H1 (cell line): ENCODE measurements around the gene PPP2R1A. TPM values are rescaled to one million over a fixed set of nuclear protein-coding genes. Genes with fewer than 3 reads are reported as not detected.

Experiments
- CTCF ChIA-PET: fragments of 300-600 bp; sonication (Branson Sonifier 250); formaldehyde crosslinking; loops from one replicate; lab custom pipeline; 2021; ENCODE audit not compliant: partially characterized antibody; lab: Charles Lee
- POLR2A ChIA-PET: fragments of 300-600 bp; sonication (Branson Sonifier 250); formaldehyde crosslinking; loops from one replicate; lab custom pipeline; 2021; ENCODE audit warnings: inconsistent platforms; ENCODE audit not compliant: partially characterized antibody; lab: Charles Lee
- DNase-seq, 2 experiments: peaks; one replicate each; pipeline versions ENCODE4 v3.0.0 to v3.0.0-alpha.2; 2010 to 2022; ENCODE audit warnings: low spot score in 2 of 2, low read depth in 1 of 2, mixed read lengths in 1 of 2
- FAIRE-seq: peaks from 2 replicates; lab custom pipeline; 2011; peaks lifted over from hg19 to GRCh38; lab: Jason Lieb, UNC
- H2AFZ ChIP-seq: 2 replicates; pipeline ENCODE4 v1.8.1; 2012; ENCODE audit warnings: low read length, inconsistent platforms
- H2AK5ac ChIP-seq: 2 replicates; pipeline ENCODE4 v1.6.1; 2013; ENCODE audit warnings: low read depth, low read length
- H2BK120ac ChIP-seq: replicated peaks from 2 replicates; pipeline ENCODE3; 2013; ENCODE audit warnings: low read depth, low read length, inconsistent platforms
- H2BK12ac ChIP-seq: 2 replicates; pipeline ENCODE4 v1.6.1; 2013; ENCODE audit warnings: low read depth, low read length
- H2BK15ac ChIP-seq: 2 replicates; pipeline ENCODE4 v1.6.1; 2013; ENCODE audit warnings: low read length
- H2BK20ac ChIP-seq: 2 replicates; pipeline ENCODE4 v1.6.1; 2013; ENCODE audit warnings: low read length
- H2BK5ac ChIP-seq: 2 replicates; pipeline ENCODE4 v1.6.1; 2013; ENCODE audit warnings: low read depth, low read length
- H3K14ac ChIP-seq: 2 replicates; pipeline ENCODE4 v1.6.1; 2013; ENCODE audit warnings: inconsistent platforms; ENCODE audit not compliant: insufficient read length
- H3K18ac ChIP-seq: 2 replicates; pipeline ENCODE4 v1.6.1; 2013; ENCODE audit warnings: low read length; ENCODE audit errors: extremely low read depth
- H3K23ac ChIP-seq: 2 replicates; pipeline ENCODE4 v1.6.1; 2013; ENCODE audit warnings: inconsistent platforms; ENCODE audit not compliant: insufficient read length
- H3K23me2 ChIP-seq: 2 replicates; pipeline ENCODE4 v1.6.1; 2013; ENCODE audit warnings: low read depth, low read length
- H3K27ac ChIP-seq: 2 replicates; pipeline ENCODE4 v1.6.1; 2011; ENCODE audit warnings: low read depth, low read length, inconsistent platforms
- H3K27me3 ChIP-seq, 4 experiments: replicated peaks in 1 of 4; 1 replicate in 1 of 4; 2 replicates in 3 of 4; pipeline versions ENCODE4 v1.6.1 to v1.8.1; 2011 to 2013; ENCODE audit warnings: low read length in 3 of 4, mild to moderate bottlenecking in 3 of 4, inconsistent platforms in 2 of 4, mixed read lengths in 2 of 4, moderate library complexity in 1 of 4; ENCODE audit not compliant: control insufficient read depth in 3 of 4, insufficient read depth in 3 of 4; ENCODE audit errors: extremely low read depth in 1 of 4
- H3K36me3 ChIP-seq, 4 experiments: 2 replicates each; pipeline versions ENCODE4 v1.6.1 to v1.8.1; 2011 to 2013; ENCODE audit warnings: mild to moderate bottlenecking in 4 of 4, low read length in 3 of 4, moderate library complexity in 2 of 4, control low read depth in 1 of 4, inconsistent platforms in 1 of 4; ENCODE audit not compliant: insufficient read depth in 4 of 4, control insufficient read depth in 2 of 4
- H3K4ac ChIP-seq: replicated peaks from 2 replicates; pipeline ENCODE3; 2013; ENCODE audit warnings: low read length, low read depth, mixed read lengths, inconsistent platforms; ENCODE audit not compliant: insufficient read length
- H3K4me1 ChIP-seq, 4 experiments: replicated peaks in 1 of 4; 1 replicate in 1 of 4; 2 replicates in 3 of 4; pipeline versions ENCODE4 v1.6.1 to v1.8.1; 2011 to 2013; ENCODE audit warnings: low read length in 3 of 4, inconsistent platforms in 2 of 4, mixed read lengths in 1 of 4; ENCODE audit not compliant: insufficient read depth in 4 of 4, control insufficient read depth in 3 of 4
- H3K4me2 ChIP-seq, 2 experiments: 2 replicates each; pipeline versions ENCODE4 v1.6.1 to v1.8.1; 2011 to 2013; ENCODE audit warnings: low read depth in 2 of 2, low read length in 2 of 2, control low read depth in 1 of 2, inconsistent platforms in 1 of 2, mild to moderate bottlenecking in 1 of 2; ENCODE audit not compliant: insufficient read depth in 1 of 2
- H3K4me3 ChIP-seq, 4 experiments: fragments of 200-600, 300-600 bp in 1 of 4; sonication (generic), shearing (Covaris generic), sonication (Bioruptor Twin) in 1 of 4; 2 replicates each; pipeline versions ENCODE4 v1.5.1 to v1.8.1; 2011 to 2016; ENCODE audit warnings: low read length in 4 of 4, low read depth in 3 of 4, control low read depth in 2 of 4, inconsistent platforms in 2 of 4, mild to moderate bottlenecking in 2 of 4, mixed read lengths in 1 of 4, moderate library complexity in 1 of 4; ENCODE audit not compliant: insufficient read depth in 2 of 4; ENCODE audit errors: extremely low read depth in 1 of 4
- H3K56ac ChIP-seq: replicated peaks from 2 replicates; pipeline ENCODE3; 2013; ENCODE audit warnings: low read depth, mild to moderate bottlenecking, mixed read lengths, low read length, inconsistent platforms; ENCODE audit not compliant: insufficient read length
- H3K79me1 ChIP-seq: 2 replicates; pipeline ENCODE4 v1.6.1; 2013; ENCODE audit warnings: low read depth, low read length, control low read depth
- H3K79me2 ChIP-seq, 2 experiments: 2 replicates each; pipeline versions ENCODE4 v1.6.1 to v1.8.1; 2012 to 2013; ENCODE audit warnings: low read length in 2 of 2, mild to moderate bottlenecking in 2 of 2, inconsistent platforms in 1 of 2; ENCODE audit not compliant: insufficient read depth in 2 of 2, control insufficient read depth in 1 of 2
- H3K9ac ChIP-seq, 4 experiments: replicated peaks in 1 of 4; 1 replicate in 1 of 4; 2 replicates in 3 of 4; pipeline versions ENCODE4 v1.6.1 to v1.8.1; 2011 to 2013; ENCODE audit warnings: low read depth in 3 of 4, low read length in 3 of 4, control low read depth in 2 of 4, mild to moderate bottlenecking in 2 of 4, moderate library complexity in 2 of 4, inconsistent platforms in 1 of 4; ENCODE audit errors: extremely low read depth in 1 of 4
- H3K9me3 ChIP-seq, 2 experiments: 2 replicates each; pipeline versions ENCODE4 v1.6.1 to v1.8.1; 2012 to 2013; ENCODE audit warnings: mild to moderate bottlenecking in 2 of 2, moderate library complexity in 2 of 2, control low read depth in 1 of 2, inconsistent platforms in 1 of 2, low read depth in 1 of 2, low read length in 1 of 2, mixed read lengths in 1 of 2; ENCODE audit not compliant: insufficient read depth in 2 of 2
- H4K20me1 ChIP-seq, 2 experiments: replicated peaks in 1 of 2; 2 replicates each; pipeline versions ENCODE3 to v1.8.1; 2011 to 2013; ENCODE audit warnings: inconsistent platforms in 2 of 2, low read length in 2 of 2, mild to moderate bottlenecking in 1 of 2; ENCODE audit not compliant: insufficient read depth in 2 of 2, control insufficient read depth in 1 of 2
- H4K5ac ChIP-seq: 2 replicates; pipeline ENCODE4 v1.6.1; 2013; ENCODE audit warnings: low read length, low read depth, mixed read lengths, inconsistent platforms; ENCODE audit not compliant: insufficient read length
- H4K8ac ChIP-seq: 2 replicates; pipeline ENCODE4 v1.8.0; 2013; ENCODE audit warnings: mild to moderate bottlenecking, moderate library complexity, low read length, inconsistent platforms; ENCODE audit not compliant: insufficient read depth; ENCODE audit errors: extremely low read depth
- H4K91ac ChIP-seq: replicated peaks from 2 replicates; pipeline ENCODE3; 2013; ENCODE audit warnings: low read length, mixed read lengths, inconsistent platforms; ENCODE audit not compliant: insufficient read length
- CTCF ChIP-seq, 3 experiments: IDR thresholded peaks; 1 replicate in 2 of 3; 2 replicates in 1 of 3; pipeline versions ENCODE4 v1.5.1 to v1.6.1; 2011; ENCODE audit warnings: low read length in 3 of 3, mild to moderate bottlenecking in 3 of 3, inconsistent platforms in 2 of 3, low read depth in 1 of 3, moderate library complexity in 1 of 3; ENCODE audit not compliant: insufficient read depth in 1 of 3; ENCODE audit errors: control extremely low read depth in 1 of 3
- FOSL1 ChIP-seq: IDR thresholded peaks from 2 replicates; pipeline ENCODE4 v1.6.1; 2011; ENCODE audit warnings: mild to moderate bottlenecking, low read depth, low read length, moderate library complexity; ENCODE audit not compliant: insufficient read depth
- RAD21 ChIP-seq, 2 experiments: IDR thresholded peaks in 1 of 2; conservative IDR thresholded peaks in 1 of 2; 2 replicates each; pipeline ENCODE4 v1.6.1; 2011; ENCODE audit warnings: low read depth in 2 of 2, low read length in 2 of 2, improper control_type of control experiment in 1 of 2, inconsistent platforms in 1 of 2, mild to moderate bottlenecking in 1 of 2, moderate library complexity in 1 of 2
- WGBS, 2 experiments: shearing (Covaris generic) in 1 of 2; methylation state at CpG; one replicate each; pipeline versions ENCODE4 v1.1.6 to v1.1.7; 2013 to 2015; ENCODE audit warnings: low lambda C conversion rate in 2 of 2, mixed read lengths in 2 of 2, inconsistent platforms in 1 of 2, low coverage in 1 of 2, missing lambda C conversion rate in 1 of 2; ENCODE audit not compliant: insufficient replicate concordance in 2 of 2, insufficient coverage in 1 of 2, insufficient read length in 1 of 2; ENCODE audit errors: extremely low coverage in 1 of 2, missing lambda C conversion rate in 1 of 2; 5-methylcytosine and 5-hydroxymethylcytosine counted together
- polyA plus RNA-seq, 7 experiments: library from polyadenylated mRNA; depleted of rRNA in 3 of 7; stranded (reverse) in 5 of 7; unstranded in 2 of 7; fragments of >200 nt in 5 of 7; fragments of 200-250 nt in 2 of 7; gene quantifications; 1 replicate in 5 of 7; 2 replicates in 1 of 7; 4 replicates in 1 of 7; pipeline versions ENCODE4 v1.2.1 to v1.2.3, GENCODE V29; 2011 to 2013; ENCODE audit warnings: missing spikeins in 2 of 7, mixed read lengths in 2 of 7
- total RNA-seq: library from RNA; stranded (reverse); fragmentation: NEBNext Ultra II Directional; extraction: Animal tissue kit (Norgen Biotek cat#: 25700); gene quantifications from 2 replicates; pipeline ENCODE4 v1.2.1, GENCODE V29; 2021
- TF ChIP-seq, protein P1 (sequence below): IDR thresholded peaks from 2 replicates; pipeline ENCODE4 v1.6.1; 2011; ENCODE audit warnings: low read length, improper control_type of control experiment

The PPP2R1A gene
- total and polyA plus RNA-seq, 2 of the 8 experiments (the other 6 are each of a cell fraction or from before 2014, with no cell fraction given), result 380 to 382 TPM

GRCh38 chr19:52237771-52238400, 48.0 kb downstream of the PPP2R1A start:
- WGBS, 2 experiments, result 21% methylated on average over 8 of the region's 8 CpGs; no CpG with 5 or more reads in 1 of the 2 experiments
- FAIRE-seq, result peak; percentile 89
- Histone ChIP-seq H2BK5ac (no peak overlapping the region), H4K20me1 (no peaks in the 10 kb centered on the region), H3K56ac (no peak overlapping the region), H3K4me1 (no peaks in the 10 kb centered on the region), H3K27me3 (no peaks in the 10 kb centered on the region), H3K4ac (no peak overlapping the region), H3K14ac (no peak overlapping the region), H3K79me2 (no peaks in the 10 kb centered on the region), H3K36me3 (no peaks in the 10 kb centered on the region), H2BK12ac (no peak overlapping the region), H3K9me3 (no peaks in the 10 kb centered on the region), H3K18ac (no peak overlapping the region), H3K23me2 (no peaks in the 10 kb centered on the region), H3K4me2 (no peak overlapping the region), H2BK15ac (no peak overlapping the region), H3K27ac (no peak overlapping the region), H3K23ac (no peak overlapping the region), H3K9ac (no peak overlapping the region), H2BK20ac (no peak overlapping the region), H4K5ac (no peak overlapping the region), H4K8ac (no peak overlapping the region), H2AK5ac (no peak overlapping the region), H4K91ac (no peak overlapping the region), H3K4me3 (no peak overlapping the region), H2AFZ (no peak overlapping the region), H2BK120ac (no peak overlapping the region), H3K79me1 (no peaks in the 10 kb centered on the region; the same call in 1 of the 2 replicates)
- peak in 1 of 2 experiments; percentile 67 for DNase-seq
- ChIA-PET POLR2A (interaction anchor here (1.1 to 3.5 kb wide), 2 partner anchors 9 to 49 kb away, joined by 4 to 9 read pairs; partner anchors contain the start of gene PPP2R1A), CTCF (interaction anchor here (0.6 to 1.8 kb wide), 19 partner anchors 8 to 342 kb away, joined by 3 to 16 read pairs (median 4); partner anchors contain the start of genes PPP2R1A and ZNF616)
- no peak for TF ChIP-seq FOSL1
- TF ChIP-seq, protein P1, sequence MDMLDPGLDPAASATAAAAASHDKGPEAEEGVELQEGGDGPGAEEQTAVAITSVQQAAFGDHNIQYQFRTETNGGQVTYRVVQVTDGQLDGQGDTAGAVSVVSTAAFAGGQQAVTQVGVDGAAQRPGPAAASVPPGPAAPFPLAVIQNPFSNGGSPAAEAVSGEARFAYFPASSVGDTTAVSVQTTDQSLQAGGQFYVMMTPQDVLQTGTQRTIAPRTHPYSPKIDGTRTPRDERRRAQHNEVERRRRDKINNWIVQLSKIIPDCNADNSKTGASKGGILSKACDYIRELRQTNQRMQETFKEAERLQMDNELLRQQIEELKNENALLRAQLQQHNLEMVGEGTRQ, result no peak
- peak; percentile 71 to 89 (median 74) for TF ChIP-seq CTCF (IDR thresholded peaks at IDR 0.05; ENCODE audit: control extremely low read depth in 1 of 3, insufficient read depth in 1 of 3, low read depth in 1 of 3, low read length in 3 of 3)
- peak; percentile 81 to 85 for TF ChIP-seq RAD21 (IDR thresholded peaks at IDR 0.05 in 1 of 2, conservative IDR thresholded peaks at IDR 0.05 in 1 of 2; ENCODE audit: low read depth in 2 of 2, low read length in 2 of 2)
